ENCODE measurements around the gene SLC25A29. TPM values are rescaled to one million over a fixed set of nuclear protein-coding genes. Genes with fewer than 3 reads are reported as not detected.

SLC25A29 gene
- total RNA-seq, 4 donors from 2014 or later = 36.4 to 65.4 (median 52.9) TPM

GRCh38 chr14:100341301-100342031, 35.2 kb upstream of the SLC25A29 start:
- no peaks in the 10 kb centered on the region for H3K9me3 ChIP-seq
- no peaks in the 10 kb centered on the region for H3K27me3 ChIP-seq
- peaks cover 0 to 34% (median 9%) of the 10 kb centered on the region in 3 donors for H3K4me1 ChIP-seq
- H3K27ac ChIP-seq = peak overlapping the region; percentile 9 to 71 (median 62)
- ATAC-seq = peak; percentile 87
- no peak overlapping the region for H3K4me3 ChIP-seq
- TF ChIP-seq CTCF (IDR thresholded peaks at IDR 0.05) = no peak
- peak; percentile 88 for TF ChIP-seq POLR2AphosphoS5 (IDR thresholded peaks at IDR 0.05)
- 20 to 64% methylated on average over 3 to 7 of the region's 8 CpGs for WGBS, 2 donors (ENCODE audit: low coverage in 1 of 2)
- H3K36me3 ChIP-seq = peaks cover 0 to 58% of the 10 kb centered on the region in 2 donors

DNA sequence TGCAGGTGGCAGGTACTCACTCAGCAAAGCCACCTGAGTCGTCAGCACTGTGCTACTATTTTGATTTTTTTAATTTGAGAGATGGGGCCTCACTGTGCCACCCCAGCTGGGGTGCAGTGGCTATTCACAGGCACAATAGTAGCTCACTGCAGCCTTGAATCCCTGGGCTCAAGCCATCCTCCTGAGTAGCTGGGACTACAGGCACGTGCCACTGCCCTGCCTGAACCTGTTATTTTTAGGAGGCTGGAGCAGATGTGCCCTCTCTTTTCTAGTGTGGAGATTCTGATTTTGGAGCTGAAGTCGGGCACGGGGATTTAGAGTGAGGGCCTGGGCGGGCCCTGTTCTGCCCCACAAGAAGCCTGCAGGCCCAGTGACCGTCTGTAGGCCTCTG, 34.2 kb upstream of the SLC25A29 start:
- Histone ChIP-seq H3K27me3 (no peaks in the 10 kb centered on the region), H3K9me3 (no peaks in the 10 kb centered on the region), H3K36me3 (peaks cover 0 to 57% of the 10 kb centered on the region in 2 donors), H3K27ac (peak overlapping the region in 2 of 4 donors; percentile 63 to 71), H3K4me1 (peaks cover 0 to 34% (median 9%) of the 10 kb centered on the region in 3 donors), H3K4me3 (no peak overlapping the region)
- WGBS, 2 donors (ENCODE audit: low coverage in 1 of 2) = 86% methylated on average over 5 of the region's 6 CpGs; no CpG with 5 or more reads in 1 of the 2 donors
- no peak for TF ChIP-seq EP300 (IDR thresholded peaks at IDR 0.05)
- no peak for TF ChIP-seq POLR2AphosphoS5 (IDR thresholded peaks at IDR 0.05)
- TF ChIP-seq CTCF (IDR thresholded peaks at IDR 0.05) = no peak
- TF ChIP-seq POLR2A (IDR thresholded peaks at IDR 0.05) = no peak
- no peak for ATAC-seq

GRCh38 chr14:100339766-100340422, 33.6 kb upstream of the SLC25A29 start:
- Histone ChIP-seq H3K27me3 (no peaks in the 10 kb centered on the region), H3K4me1 (peaks cover 0 to 34% (median 9%) of the 10 kb centered on the region in 3 donors), H3K9me3 (no peaks in the 10 kb centered on the region), H3K27ac (no peak overlapping the region), H3K36me3 (peaks cover 0 to 62% of the 10 kb centered on the region in 2 donors), H3K4me3 (no peak overlapping the region)
- ATAC-seq = no peak
- TF ChIP-seq POLR2AphosphoS5 (IDR thresholded peaks at IDR 0.05) (no peak), POLR2A (IDR thresholded peaks at IDR 0.05) (no peak), EP300 (IDR thresholded peaks at IDR 0.05) (no peak), CTCF (IDR thresholded peaks at IDR 0.05) (no peak)
- 86 to 100% methylated on average over 1 to 6 of the region's 6 CpGs for WGBS, 2 donors (ENCODE audit: low coverage in 1 of 2)

- WGBS, 2 donors (ENCODE audit: low coverage in 1 of 2) = 89 to 90% methylated on average over 4 to 5 of the region's 18 CpGs
- Histone ChIP-seq H3K4me3 (no peak overlapping the region), H3K27ac (no peak overlapping the region), H3K36me3 (peaks cover 0 to 81% of the 10 kb centered on the region in 2 donors), H3K4me1 (peaks cover 0 to 23% (median 4%) of the 10 kb centered on the region in 3 donors), H3K9me3 (no peaks in the 10 kb centered on the region), H3K27me3 (no peaks in the 10 kb centered on the region)
- TF ChIP-seq POLR2AphosphoS5 (IDR thresholded peaks at IDR 0.05) (no peak), CTCF (IDR thresholded peaks at IDR 0.05) (no peak), EP300 (IDR thresholded peaks at IDR 0.05) (no peak), POLR2A (IDR thresholded peaks at IDR 0.05) (no peak)
- no peak for ATAC-seq
These were observed 30.6 kb upstream of the SLC25A29 start for GRCh38 chr14:100336618-100337530.

Data from gastroesophageal sphincter (tissue), 4 donors.